HepG2 (cell line): Measurements from ENCODE around the gene IPO5. TPM values are rescaled to one million over a fixed set of nuclear protein-coding genes. Genes with fewer than 3 reads are reported as not detected.
"Not testable (repeated sequence)": the region's sequence is repeated elsewhere in the genome, so short reads cannot be mapped to it uniquely, and the experiment has no call there.

ENCODE experiments used
- ATAC-seq: fragments of 200-7000 bp; cut with Tn5 transposase; 3 replicates; pipeline ENCODE4 v1.9.1; 2020; ENCODE audit warnings: mild to moderate bottlenecking, moderate library complexity
- BruUV-seq: library from RNA; stranded (reverse); fragments of 400-500 nt; replicated peaks from 2 replicates; lab custom pipeline; 2021; lab: Mats Ljungman, UMichigan
- CTCF ChIA-PET: fragments of 300-600 bp; formaldehyde crosslinking; extraction: SDS; loops from one replicate; lab custom pipeline; 2021; ENCODE audit warnings: low total read pairs, inconsistent platforms, low intra/inter-chr PET ratio; lab: Yijun Ruan, JAX
- POLR2A ChIA-PET: fragments of 350-600 bp; sonication (Branson Sonifier 250); formaldehyde crosslinking; loops from one replicate; lab custom pipeline; 2020; ENCODE audit warnings: antibody characterized with exemption, inconsistent platforms; lab: Yijun Ruan, JAX
- DNase-seq: peaks from one replicate; pipeline ENCODE4 v3.0.0-alpha.2; 2015; ENCODE audit warnings: low spot score
- FAIRE-seq: peaks from 3 replicates; lab custom pipeline; 2011; peaks lifted over from hg19 to GRCh38; lab: Jason Lieb, UNC
- H2AFZ ChIP-seq: one replicate; pipeline ENCODE4 v1.6.1; 2011; ENCODE audit warnings: low read length, inconsistent platforms
- H3K27ac ChIP-seq: fragments of 300-600 bp; 3 replicates; pipeline ENCODE4 v1.8.0; 2011; ENCODE audit warnings: mixed run types, mild to moderate bottlenecking, mixed read lengths, low read length, inconsistent platforms; ENCODE audit not compliant: insufficient read depth; ENCODE audit errors: extremely low read length
- H3K27me3 ChIP-seq, 2 experiments: fragments of 200-600 bp in 1 of 2; 2 replicates in 1 of 2; 3 replicates in 1 of 2; pipeline versions ENCODE4 v1.6.0 to v1.8.0; 2011; ENCODE audit warnings: low read length in 2 of 2, mild to moderate bottlenecking in 2 of 2, moderate library complexity in 2 of 2, inconsistent platforms in 1 of 2; ENCODE audit not compliant: insufficient read depth in 2 of 2, control insufficient read depth in 1 of 2
- H3K36me3 ChIP-seq, 2 experiments: fragments of 200-600 bp in 1 of 2; replicated peaks in 1 of 2; 2 replicates in 1 of 2; 3 replicates in 1 of 2; pipeline versions ENCODE4 v1.5.1 to v1.8.0; 2011; ENCODE audit warnings: low read length in 2 of 2, inconsistent platforms in 1 of 2; ENCODE audit not compliant: insufficient read depth in 2 of 2, control insufficient read depth in 1 of 2
- H3K4me1 ChIP-seq: 2 replicates; pipeline ENCODE4 v1.5.1; 2012; ENCODE audit warnings: low read length, inconsistent platforms; ENCODE audit not compliant: insufficient read depth
- H3K4me2 ChIP-seq: 2 replicates; pipeline ENCODE4 v1.6.0; 2011; ENCODE audit warnings: low read depth, low read length, inconsistent platforms
- H3K4me3 ChIP-seq, 3 experiments: fragments of 200-600 bp in 1 of 3; sonication (generic), shearing (Covaris generic) in 1 of 3; replicated peaks in 1 of 3; 2 replicates each; pipeline ENCODE4 v1.5.1; 2011 to 2016; ENCODE audit warnings: low read length in 3 of 3, inconsistent platforms in 2 of 3, low read depth in 2 of 3, mild to moderate bottlenecking in 2 of 3, control low read depth in 1 of 3, mixed read lengths in 1 of 3; ENCODE audit not compliant: insufficient read depth in 1 of 3
- H3K79me2 ChIP-seq: one replicate; pipeline ENCODE4 v1.6.1; 2011; ENCODE audit warnings: low read length, inconsistent platforms; ENCODE audit not compliant: insufficient read depth
- H3K9ac ChIP-seq: 2 replicates; pipeline ENCODE4 v1.6.0; 2011; ENCODE audit warnings: mild to moderate bottlenecking, low read depth, low read length, inconsistent platforms; ENCODE audit not compliant: insufficient read depth
- H3K9me3 ChIP-seq: 2 replicates; pipeline ENCODE4 v1.5.1; 2012; ENCODE audit warnings: mild to moderate bottlenecking, low read length
- H4K20me1 ChIP-seq: 2 replicates; pipeline ENCODE4 v1.6.0; 2011; ENCODE audit warnings: inconsistent platforms, mild to moderate bottlenecking, low read length, moderate library complexity; ENCODE audit not compliant: insufficient read depth
- ARNT2 ChIP-seq: sonication (generic); formaldehyde crosslinking; IDR thresholded peaks from 2 replicates; pipeline ENCODE4 v1.8.0; 2022; ENCODE audit warnings: mild to moderate bottlenecking, low read depth, missing genetic modification reagents, moderate library complexity
- ELF3 ChIP-seq: IDR thresholded peaks from 2 replicates; pipeline ENCODE4 v1.6.1; 2016; ENCODE audit warnings: missing genetic modification reagents, missing compliant biosample characterization
- HNF4G ChIP-seq, 2 experiments: sonication (generic) in 1 of 2; formaldehyde crosslinking in 1 of 2; IDR thresholded peaks; 2 replicates each; pipeline versions ENCODE4 v1.4.0 to v1.6.1; 2011 to 2020; ENCODE audit warnings: borderline replicate concordance in 2 of 2, low read depth in 2 of 2, mild to moderate bottlenecking in 2 of 2, low read length in 1 of 2, missing genetic modification reagents in 1 of 2, moderate library complexity in 1 of 2
- MYNN ChIP-seq: sonication (generic); formaldehyde crosslinking; IDR thresholded peaks from 2 replicates; pipeline ENCODE4 v1.4.0; 2020; ENCODE audit warnings: mild to moderate bottlenecking, low read depth, missing genetic modification reagents
- RARA ChIP-seq: IDR thresholded peaks from 2 replicates; pipeline ENCODE4 v1.6.1; 2016; ENCODE audit warnings: missing genetic modification reagents, missing compliant biosample characterization
- ZMAT3 ChIP-seq: sonication (generic); formaldehyde crosslinking; conservative IDR thresholded peaks from 2 replicates; pipeline ENCODE4 v1.7.0; 2021; ENCODE audit warnings: missing genetic modification reagents
- ZMYM3 ChIP-seq: sonication (generic); formaldehyde crosslinking; IDR thresholded peaks from 2 replicates; pipeline ENCODE4 v1.5.1; 2020; ENCODE audit warnings: mild to moderate bottlenecking, missing genetic modification reagents
- ZNF17 ChIP-seq: sonication (generic); formaldehyde crosslinking; IDR thresholded peaks from 2 replicates; pipeline ENCODE4 v1.5.0; 2020; ENCODE audit warnings: mild to moderate bottlenecking, missing genetic modification reagents
- ZNF33A ChIP-seq: sonication (generic); formaldehyde crosslinking; IDR thresholded peaks from 2 replicates; pipeline ENCODE4 v1.5.1; 2020; ENCODE audit warnings: missing genetic modification reagents, mild to moderate bottlenecking, moderate library complexity, borderline replicate concordance
- WGBS: methylation state at CpG from one replicate; pipeline ENCODE4 v1.1.6; 2017; ENCODE audit warnings: low lambda C conversion rate; 5-methylcytosine and 5-hydroxymethylcytosine counted together
- in situ Hi-C: cut with HindIII; loops from 2 replicates; pipeline ENCODE4 v1.10.0; 2017; ENCODE audit warnings: low pct_unique_long_range_greater_than_20kb; ENCODE audit not compliant: extremely low pct_ligation_motif_present
- intact Hi-C: fragments of 100-400 bp; cut with micrococcal nuclease; formaldehyde crosslinking; loops from one replicate; pipeline ENCODE4 v1.10.0; 2022; ENCODE audit not compliant: unreplicated experiment
- polyA plus RNA-seq, 8 experiments: library from polyadenylated mRNA; depleted of rRNA in 3 of 8; stranded (reverse) in 7 of 8; unstranded in 1 of 8; fragments of >200 nt; fragmentation: Illumina TruSeq in 4 of 8; extraction: Trizol in 4 of 8; gene quantifications; 2 replicates each; pipeline versions ENCODE4 v1.2.1 to v1.2.3, GENCODE V29; 2011 to 2016; ENCODE audit warnings: low read depth in 4 of 8, missing spikeins in 1 of 8, mixed read lengths in 1 of 8; ENCODE audit not compliant: insufficient read depth in 1 of 8
- total RNA-seq, 5 experiments: library from RNA; depleted of rRNA; stranded (reverse); fragments of >200 nt; fragmentation: Illumina TruSeq; extraction: Trizol; gene quantifications; 2 replicates each; pipeline ENCODE4 v1.2.3, GENCODE V29; 2016; ENCODE audit warnings: low read depth in 1 of 5
- TF ChIP-seq, protein P1 (sequence below): sonication (generic); formaldehyde crosslinking; IDR thresholded peaks from 2 replicates; pipeline ENCODE4 v1.4.0; 2020; ENCODE audit warnings: missing genetic modification reagents, mild to moderate bottlenecking, borderline replicate concordance
- TF ChIP-seq, protein P2 (sequence below): sonication (generic); formaldehyde crosslinking; IDR thresholded peaks from 2 replicates; pipeline ENCODE4 v1.8.1; 2022; ENCODE audit warnings: mild to moderate bottlenecking, missing genetic modification reagents
- TF ChIP-seq, protein P3 (sequence below): sonication (generic); formaldehyde crosslinking; IDR thresholded peaks from 2 replicates; pipeline ENCODE4 v1.5.0; 2020; ENCODE audit warnings: missing genetic modification reagents
- TF ChIP-seq, protein P4 (sequence below): sonication (generic); formaldehyde crosslinking; IDR thresholded peaks from 2 replicates; pipeline ENCODE4 v1.8.0; 2023; ENCODE audit warnings: mild to moderate bottlenecking, missing genetic modification reagents

The IPO5 gene
- total and polyA plus RNA-seq, 2 of the 13 experiments (the other 11 are each of a cell fraction or from before 2014, with no cell fraction given), result 155 to 242 TPM

DNA sequence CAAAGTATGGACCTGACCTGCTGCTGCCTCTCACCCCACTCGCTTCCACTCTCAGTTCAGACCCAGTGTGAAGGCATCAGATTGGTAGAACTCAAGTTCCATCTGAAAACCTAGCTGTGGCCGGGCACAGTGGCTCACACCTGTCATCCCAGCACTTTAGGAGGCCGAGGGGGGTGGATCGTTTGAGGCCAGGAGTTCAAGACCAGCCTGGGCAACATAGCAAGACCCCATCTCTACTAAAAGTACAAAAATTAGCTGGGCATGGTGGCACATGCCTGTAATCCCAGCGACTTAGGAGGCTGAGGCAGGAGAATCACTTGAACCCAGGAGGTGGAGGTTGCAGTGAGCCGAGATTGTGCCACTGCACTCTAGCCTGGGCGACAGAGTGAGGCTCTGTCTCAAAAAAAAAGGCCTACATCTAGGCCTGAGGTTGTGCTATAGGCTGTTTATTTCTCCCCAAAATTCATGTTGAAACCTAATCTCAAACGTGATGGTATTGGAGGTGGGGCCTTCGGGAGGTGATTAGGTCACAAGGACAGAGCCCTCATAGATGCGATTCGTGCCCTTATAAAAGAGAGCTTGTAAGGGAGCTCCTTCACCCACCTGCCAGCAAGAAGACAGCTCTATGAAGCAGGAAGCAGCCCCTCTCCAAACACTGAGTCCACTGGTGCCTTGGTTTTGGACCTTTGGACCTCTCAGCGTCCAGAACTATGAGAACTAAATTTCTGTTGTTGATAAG is 83.3 kb downstream of the IPO5 start (continued):
- TF ChIP-seq HNF4G (IDR thresholded peaks at IDR 0.05; ENCODE audit: borderline replicate concordance, low read depth, low read length), result 0 out of 2 replicates have a peak, but pooled peaks have one; percentile 41
- TF ChIP-seq HNF4G (CRISPR knock-in tag; IDR thresholded peaks at IDR 0.05; ENCODE audit: borderline replicate concordance, low read depth), result not testable (repeated sequence)
- TF ChIP-seq ELF3 (CRISPR knock-in tag), result peak; percentile 19; the same call in 1 of the 2 replicates
- 0 out of 2 replicates have a peak, but pooled peaks have one; percentile 8 for TF ChIP-seq ZMYM3
- peak; percentile 20; the same call in 1 of the 2 replicates for TF ChIP-seq RARA (CRISPR knock-in tag)
- 0 out of 2 replicates have a peak, but pooled peaks have one; percentile 69 for TF ChIP-seq ZNF33A
- TF ChIP-seq, all 625 proteins: peak for 13; not testable (repeated sequence) for 612

DNA sequence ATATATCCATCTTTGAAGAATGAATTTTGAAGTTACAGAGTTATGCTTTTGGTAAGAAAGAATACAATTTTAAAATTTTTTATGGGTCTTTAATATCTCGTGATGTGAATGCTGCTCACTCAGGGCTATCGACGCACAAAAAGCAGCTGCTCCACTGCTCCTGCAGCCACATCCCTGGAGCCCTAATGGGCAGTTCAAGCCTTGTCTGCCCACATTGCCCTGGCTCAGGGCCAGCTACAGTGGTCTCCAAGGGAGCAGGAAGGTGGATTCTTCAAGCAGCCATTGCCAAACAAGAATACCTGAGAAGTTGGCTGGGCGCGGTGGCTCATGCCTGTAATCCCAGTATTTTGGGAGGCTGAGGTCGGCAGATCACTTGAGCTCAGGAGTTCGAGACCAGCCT is 85.8 kb downstream of the IPO5 start:
- H3K4me2 ChIP-seq, result no peak overlapping the region
- no peak overlapping the region for H3K27ac ChIP-seq
- in situ Hi-C loops (no loop called here), intact Hi-C loops (no loop called here)
- 88% methylated on average over 7 of the region's 7 CpGs for WGBS
- POLR2A ChIA-PET, result no interaction called here
- H3K36me3 ChIP-seq, result no peaks in the 10 kb centered on the region
- H3K4me1 ChIP-seq, result peaks cover 60% of the 10 kb centered on the region
- no peak for ATAC-seq
- no TSS peak for BruUV-seq
- no peak for FAIRE-seq
- no peaks in the 10 kb centered on the region for H3K27me3 ChIP-seq
- H3K9me3 ChIP-seq, result no peaks in the 10 kb centered on the region
- no peak overlapping the region for H2AFZ ChIP-seq
- no peaks in the 10 kb centered on the region for H4K20me1 ChIP-seq
- H3K4me3 ChIP-seq, result no peak overlapping the region
- H3K9ac ChIP-seq, result no peak overlapping the region
- DNase-seq, result no peak
- H3K79me2 ChIP-seq, result no peaks in the 10 kb centered on the region
- CTCF ChIA-PET, result no interaction called here
- TF ChIP-seq, protein P1, sequence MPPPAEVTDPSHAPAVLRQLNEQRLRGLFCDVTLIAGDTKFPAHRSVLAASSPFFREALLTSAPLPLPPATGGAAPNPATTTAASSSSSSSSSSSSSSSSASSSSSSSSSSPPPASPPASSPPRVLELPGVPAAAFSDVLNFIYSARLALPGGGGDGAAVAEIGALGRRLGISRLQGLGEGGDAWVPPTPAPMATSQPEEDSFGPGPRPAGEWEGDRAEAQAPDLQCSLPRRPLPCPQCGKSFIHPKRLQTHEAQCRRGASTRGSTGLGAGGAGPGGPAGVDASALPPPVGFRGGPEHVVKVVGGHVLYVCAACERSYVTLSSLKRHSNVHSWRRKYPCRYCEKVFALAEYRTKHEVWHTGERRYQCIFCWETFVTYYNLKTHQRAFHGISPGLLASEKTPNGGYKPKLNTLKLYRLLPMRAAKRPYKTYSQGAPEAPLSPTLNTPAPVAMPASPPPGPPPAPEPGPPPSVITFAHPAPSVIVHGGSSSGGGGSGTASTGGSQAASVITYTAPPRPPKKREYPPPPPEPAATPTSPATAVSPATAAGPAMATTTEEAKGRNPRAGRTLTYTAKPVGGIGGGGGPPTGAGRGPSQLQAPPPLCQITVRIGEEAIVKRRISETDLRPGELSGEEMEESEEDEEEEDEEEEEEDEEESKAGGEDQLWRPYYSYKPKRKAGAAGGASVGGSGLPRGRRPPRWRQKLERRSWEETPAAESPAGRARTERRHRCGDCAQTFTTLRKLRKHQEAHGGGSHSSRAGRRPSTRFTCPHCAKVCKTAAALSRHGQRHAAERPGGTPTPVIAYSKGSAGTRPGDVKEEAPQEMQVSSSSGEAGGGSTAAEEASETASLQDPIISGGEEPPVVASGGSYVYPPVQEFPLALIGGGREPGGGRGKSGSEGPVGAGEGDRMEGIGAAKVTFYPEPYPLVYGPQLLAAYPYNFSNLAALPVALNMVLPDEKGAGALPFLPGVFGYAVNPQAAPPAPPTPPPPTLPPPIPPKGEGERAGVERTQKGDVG (CRISPR knock-in tag), result no peak
- TF ChIP-seq, protein P2, sequence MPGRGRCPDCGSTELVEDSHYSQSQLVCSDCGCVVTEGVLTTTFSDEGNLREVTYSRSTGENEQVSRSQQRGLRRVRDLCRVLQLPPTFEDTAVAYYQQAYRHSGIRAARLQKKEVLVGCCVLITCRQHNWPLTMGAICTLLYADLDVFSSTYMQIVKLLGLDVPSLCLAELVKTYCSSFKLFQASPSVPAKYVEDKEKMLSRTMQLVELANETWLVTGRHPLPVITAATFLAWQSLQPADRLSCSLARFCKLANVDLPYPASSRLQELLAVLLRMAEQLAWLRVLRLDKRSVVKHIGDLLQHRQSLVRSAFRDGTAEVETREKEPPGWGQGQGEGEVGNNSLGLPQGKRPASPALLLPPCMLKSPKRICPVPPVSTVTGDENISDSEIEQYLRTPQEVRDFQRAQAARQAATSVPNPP, result no peak
- TF ChIP-seq ZNF17 (CRISPR knock-in tag) (no peak), ZMAT3 (CRISPR knock-in tag) (no peak), MYNN (CRISPR knock-in tag) (no peak), ARNT2 (CRISPR knock-in tag) (no peak)
- TF ChIP-seq, protein P3, sequence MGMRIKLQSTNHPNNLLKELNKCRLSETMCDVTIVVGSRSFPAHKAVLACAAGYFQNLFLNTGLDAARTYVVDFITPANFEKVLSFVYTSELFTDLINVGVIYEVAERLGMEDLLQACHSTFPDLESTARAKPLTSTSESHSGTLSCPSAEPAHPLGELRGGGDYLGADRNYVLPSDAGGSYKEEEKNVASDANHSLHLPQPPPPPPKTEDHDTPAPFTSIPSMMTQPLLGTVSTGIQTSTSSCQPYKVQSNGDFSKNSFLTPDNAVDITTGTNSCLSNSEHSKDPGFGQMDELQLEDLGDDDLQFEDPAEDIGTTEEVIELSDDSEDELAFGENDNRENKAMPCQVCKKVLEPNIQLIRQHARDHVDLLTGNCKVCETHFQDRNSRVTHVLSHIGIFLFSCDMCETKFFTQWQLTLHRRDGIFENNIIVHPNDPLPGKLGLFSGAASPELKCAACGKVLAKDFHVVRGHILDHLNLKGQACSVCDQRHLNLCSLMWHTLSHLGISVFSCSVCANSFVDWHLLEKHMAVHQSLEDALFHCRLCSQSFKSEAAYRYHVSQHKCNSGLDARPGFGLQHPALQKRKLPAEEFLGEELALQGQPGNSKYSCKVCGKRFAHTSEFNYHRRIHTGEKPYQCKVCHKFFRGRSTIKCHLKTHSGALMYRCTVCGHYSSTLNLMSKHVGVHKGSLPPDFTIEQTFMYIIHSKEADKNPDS (CRISPR knock-in tag), result no peak
- TF ChIP-seq, protein P4, sequence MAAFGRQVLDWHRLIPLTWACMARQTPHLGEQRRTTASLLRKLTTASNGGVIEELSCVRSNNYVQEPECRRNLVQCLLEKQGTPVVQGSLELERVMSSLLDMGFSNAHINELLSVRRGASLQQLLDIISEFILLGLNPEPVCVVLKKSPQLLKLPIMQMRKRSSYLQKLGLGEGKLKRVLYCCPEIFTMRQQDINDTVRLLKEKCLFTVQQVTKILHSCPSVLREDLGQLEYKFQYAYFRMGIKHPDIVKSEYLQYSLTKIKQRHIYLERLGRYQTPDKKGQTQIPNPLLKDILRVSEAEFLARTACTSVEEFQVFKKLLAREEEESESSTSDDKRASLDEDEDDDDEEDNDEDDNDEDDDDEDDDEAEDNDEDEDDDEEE (CRISPR knock-in tag), result no peak
